ENCODE measurements around the gene RALA. TPM values are rescaled to one million over a fixed set of nuclear protein-coding genes. Genes with fewer than 3 reads are reported as not detected.

RALA gene
- total RNA-seq, 2 experiments from 2014 or later, result 32.5 to 32.8 TPM

GRCh38 chr7:39608278-39608677 lies 15.1 kb upstream of the RALA start:
- peaks cover 12% of the 10 kb centered on the region for H3K27me3 Mint-ChIP-seq
- TF ChIP-seq CTCF (IDR thresholded peaks at IDR 0.05), result no peak
- no peak overlapping the region for H3K27ac Mint-ChIP-seq
- no peak for ATAC-seq
- no peak overlapping the region for H3K4me3 Mint-ChIP-seq
- H3K4me1 Mint-ChIP-seq (ENCODE audit: low read depth), result peaks cover 45% of the 10 kb centered on the region
- no peaks in the 10 kb centered on the region for H3K36me3 Mint-ChIP-seq (ENCODE audit: low read depth)
- DNase-seq, result no peak
- H3K9me3 Mint-ChIP-seq, result peaks cover 8% of the 10 kb centered on the region
- POLR2A ChIA-PET, result interaction anchor here (1.0 kb wide), 1 partner anchor 9 kb away, joined by 3 read pairs; no protein-coding TSS in a partner anchor
- CTCF ChIA-PET, result interaction anchor here (0.7 to 2.1 kb wide), 4 partner anchors 14 to 125 kb away, joined by 3 to 13 read pairs (median 3); partner anchors contain the start of gene RALA
- intact Hi-C loops (cut with micrococcal nuclease), result no loop called here

- peak; percentile 68 for ATAC-seq
- ChIA-PET CTCF (interaction anchor here (0.7 to 2.1 kb wide), 10 partner anchors 9 to 136 kb away, joined by 3 to 13 read pairs (median 4); partner anchors contain the start of gene RALA), POLR2A (interaction anchor here (0.7 to 1.9 kb wide), 4 partner anchors 10 to 19 kb away, joined by 3 to 6 read pairs (median 4); partner anchors contain the start of gene RALA)
- Mint-ChIP-seq H3K9me3 (peaks cover 4% of the 10 kb centered on the region), H3K27me3 (peaks cover 12% of the 10 kb centered on the region), H3K4me3 (peak overlapping the region; percentile 54), H3K36me3 (ENCODE audit: low read depth) (no peaks in the 10 kb centered on the region), H3K27ac (peak overlapping the region; percentile 58), H3K4me1 (ENCODE audit: low read depth) (peaks cover 38% of the 10 kb centered on the region)
- TF ChIP-seq CTCF (IDR thresholded peaks at IDR 0.05), result no peak
- DNase-seq, result peak; percentile 21
- intact Hi-C loops (cut with micrococcal nuclease), result no loop called here
These were observed 14.0 kb upstream of the RALA start for GRCh38 chr7:39609113-39609934.

GRCh38 chr7:39609935-39610263 lies 13.5 kb upstream of the RALA start:
- POLR2A ChIA-PET, result interaction anchor here (0.7 to 1.9 kb wide), 4 partner anchors 11 to 21 kb away, joined by 3 to 6 read pairs (median 4); partner anchors contain the start of gene RALA
- Mint-ChIP-seq H3K4me1 (ENCODE audit: low read depth) (peaks cover 36% of the 10 kb centered on the region), H3K4me3 (peak overlapping the region; percentile 54), H3K9me3 (peaks cover 4% of the 10 kb centered on the region), H3K27me3 (peaks cover 12% of the 10 kb centered on the region), H3K27ac (peak overlapping the region; percentile 47), H3K36me3 (ENCODE audit: low read depth) (no peaks in the 10 kb centered on the region)
- DNase-seq (no peak), ATAC-seq (no peak)
- intact Hi-C loops (cut with micrococcal nuclease), result no loop called here
- TF ChIP-seq CTCF (IDR thresholded peaks at IDR 0.05), result peak; percentile 22
- CTCF ChIA-PET, result interaction anchor here (0.9 to 2.1 kb wide), 8 partner anchors 9 to 136 kb away, joined by 3 to 13 read pairs (median 4); partner anchors contain the start of gene RALA

- POLR2A ChIA-PET, result interaction anchor here (2.8 kb wide), 1 partner anchor 10 kb away, joined by 12 read pairs; the partner anchor contains the start of gene RALA
- intact Hi-C loops (cut with micrococcal nuclease), result no loop called here
- TF ChIP-seq CTCF (IDR thresholded peaks at IDR 0.05), result no peak
These were observed 9.8 kb upstream of the RALA start for GRCh38 chr7:39613577-39613976.

More at GRCh38 chr7:39613577-39613976, 9.8 kb upstream of the RALA start:
- CTCF ChIA-PET, result interaction anchor here (1.0 to 3.4 kb wide), 2 partner anchors 34 to 37 kb away, joined by 4 to 16 read pairs; no protein-coding TSS in a partner anchor
- Mint-ChIP-seq H3K4me3 (no peak overlapping the region), H3K36me3 (ENCODE audit: low read depth) (no peaks in the 10 kb centered on the region), H3K27me3 (peaks cover 15% of the 10 kb centered on the region), H3K27ac (no peak overlapping the region), H3K4me1 (ENCODE audit: low read depth) (peaks cover 14% of the 10 kb centered on the region), H3K9me3 (no peaks in the 10 kb centered on the region)
- DNase-seq (no peak), ATAC-seq (no peak)

Data from activated CD8-positive, alpha-beta T cell treated with anti-CD3 and anti-CD28 coated beads for 36 hours (primary cell).